GM21576 (cell line): ENCODE data around the gene LGALSL.
A peak's percentile ranks its signal among the peaks of the same experiment; 100 is the strongest.
"Not testable (repeated sequence)": the region's sequence is repeated elsewhere in the genome, so short reads cannot be mapped to it uniquely, and the experiment has no call there.

Experiments
- ATAC-seq: cut with Tn5 transposase; IDR thresholded peaks from one replicate; pipeline ENCODE4 v1.9.1; 2021; ENCODE audit warnings: mild to moderate bottlenecking, moderate library complexity; ENCODE audit not compliant: unreplicated experiment

The LGALSL gene

GRCh38 chr2:64442277-64442676 is 11.7 kb upstream of the LGALSL start:
- no peak for ATAC-seq

GRCh38 chr2:64442801-64443429 is 11.0 kb upstream of the LGALSL start:
- no peak for ATAC-seq

- not testable (repeated sequence) for ATAC-seq
These were observed 8.0 kb upstream of the LGALSL start for GRCh38 chr2:64445970-64446369.

GRCh38 chr2:64447317-64448040 is 6.5 kb upstream of the LGALSL start:
- ATAC-seq = no peak

- no peak for ATAC-seq
These were observed 5.9 kb upstream of the LGALSL start for GRCh38 chr2:64448041-64448426.

GRCh38 chr2:64451051-64451450 is 2.9 kb upstream of the LGALSL start:
- ATAC-seq = no peak

GRCh38 chr2:64454386-64455332 is 697 bp downstream of the LGALSL start:
- peak; percentile 43 for ATAC-seq

- no peak for ATAC-seq
These were observed 1.6 kb downstream of the LGALSL start for GRCh38 chr2:64455545-64455944.

GRCh38 chr2:64456293-64456692 is 2.3 kb downstream of the LGALSL start:
- ATAC-seq = no peak

GRCh38 chr2:64457524-64457923 is 3.6 kb downstream of the LGALSL start:
- ATAC-seq = no peak

GRCh38 chr2:64459575-64459974 is 5.6 kb downstream of the LGALSL start:
- ATAC-seq = no peak

- ATAC-seq = no peak
These were observed 6.4 kb downstream of the LGALSL start for GRCh38 chr2:64460330-64460729.

GRCh38 chr2:64461271-64462058 is 7.5 kb downstream of the LGALSL start:
- ATAC-seq = no peak

GRCh38 chr2:64462171-64462570 is 8.2 kb downstream of the LGALSL start:
- ATAC-seq = no peak

GRCh38 chr2:64462940-64463700 is 9.2 kb downstream of the LGALSL start:
- no peak for ATAC-seq

GRCh38 chr2:64463781-64464180 is 9.8 kb downstream of the LGALSL start:
- no peak for ATAC-seq

- no peak for ATAC-seq
These were observed 12.6 kb downstream of the LGALSL start for GRCh38 chr2:64466478-64467085.

GRCh38 chr2:64467096-64467843 is 13.3 kb downstream of the LGALSL start:
- no peak for ATAC-seq

GRCh38 chr2:64469261-64469660 is 15.3 kb downstream of the LGALSL start:
- no peak for ATAC-seq
